Right cardiac atrium (tissue), 5 donors: Measurements from ENCODE around the gene PRDX3. TPM values are rescaled to one million over a fixed set of nuclear protein-coding genes. Genes with fewer than 3 reads are reported as not detected.
A peak's percentile ranks its signal among the peaks of the same experiment; 100 is the strongest.
"Not testable (repeated sequence)": the region's sequence is repeated elsewhere in the genome, so short reads cannot be mapped to it uniquely, and the experiment has no call there.

Experiments
- ATAC-seq, 2 donors: fragments of 200-7000 bp; cut with Tn5 transposase; one replicate each; pipeline versions ENCODE4 v1.8.0 to v1.9.1; 2020; ENCODE audit warnings: moderate library complexity in 2 of 2, mild to moderate bottlenecking in 1 of 2
- DNase-seq, 3 donors: peaks; one replicate each; pipeline ENCODE4 v3.0.0-alpha.2; 2020
- H3K27ac ChIP-seq: one replicate; pipeline ENCODE4 v1.5.1; 2013; ENCODE audit warnings: mild to moderate bottlenecking, low read length, control low read depth, moderate library complexity
- H3K27me3 ChIP-seq: one replicate; pipeline ENCODE4 v1.6.1; 2013; ENCODE audit not compliant: control insufficient read depth, insufficient read depth
- H3K4me1 ChIP-seq: one replicate; pipeline ENCODE4 v1.6.1; 2013; ENCODE audit warnings: low read length; ENCODE audit not compliant: control insufficient read depth, insufficient read depth
- H3K4me3 ChIP-seq: one replicate; pipeline ENCODE4 v1.5.1; 2013; ENCODE audit warnings: low read length, control low read depth
- H3K9me3 ChIP-seq: one replicate; pipeline ENCODE4 v1.6.1; 2013; ENCODE audit warnings: low read length; ENCODE audit not compliant: control insufficient read depth
- WGBS: extraction: QIAGEN DNeasy Blood & Tissue Kit; methylation state at CpG from one replicate; pipeline ENCODE4 v1.1.7; 2013; 5-methylcytosine and 5-hydroxymethylcytosine counted together
- intact Hi-C, 4 donors: fragments of 100-400 bp; cut with DNase I; formaldehyde crosslinking; loops; one replicate each; pipeline versions ENCODE4 v1.11.0 to v1.14.0; 2022 to 2023
- polyA plus RNA-seq: library from polyadenylated mRNA; stranded (reverse); fragments of 200-250 nt; gene quantifications from one replicate; pipeline ENCODE4 v1.2.3, GENCODE V29; 2013
- total RNA-seq, 4 donors: library from RNA; stranded (reverse); fragmentation: NEBNext Ultra II Directional; extraction: Animal tissue kit (Norgen Biotek cat#: 25700); gene quantifications; one replicate each; pipeline ENCODE4 v1.2.1, GENCODE V29; 2021
- donor health status: healthy with polysubstance abuse.
- donor health status: DM: no; HTN: yes; CAD: no.
- donor health status: DM: no; HTN: no; CAD: no.
- donor health status: DM: no; HTN: yes; CAD: no; lungs with severe emphysema.
- donor health status: DM: yes; HTN: yes; CAD: no.

The PRDX3 gene
- total and polyA plus RNA-seq, 5 donors: 163 to 233 (median 193) TPM

- Histone ChIP-seq H3K4me3 (no peak overlapping the region), H3K9me3 (no peaks in the 10 kb centered on the region), H3K27ac (no peak overlapping the region), H3K27me3 (no peaks in the 10 kb centered on the region), H3K4me1 (no peaks in the 10 kb centered on the region)
- intact Hi-C loops: no loop called here
- DNase-seq (peak in 1 of 3 donors; percentile 68), ATAC-seq (peak; percentile 51 to 65)
- WGBS: 85% methylated on average over 13 of the region's 13 CpGs
These were observed 39.0 kb downstream of the PRDX3 start for GRCh38 chr10:119139464-119140067.

GRCh38 chr10:119138346-119139306, 40.0 kb downstream of the PRDX3 start:
- Histone ChIP-seq H3K27ac (no peak overlapping the region), H3K4me3 (no peak overlapping the region), H3K27me3 (no peaks in the 10 kb centered on the region), H3K9me3 (no peaks in the 10 kb centered on the region), H3K4me1 (no peaks in the 10 kb centered on the region)
- no peak for DNase-seq
- 95% methylated on average over 16 of the region's 16 CpGs for WGBS
- intact Hi-C loops: no loop called here
- peak; percentile 7 to 14 for ATAC-seq

GRCh38 chr10:119137878-119138277, 40.7 kb downstream of the PRDX3 start:
- H3K4me1 ChIP-seq, H3K27ac ChIP-seq, ATAC-seq, H3K4me3 ChIP-seq, H3K9me3 ChIP-seq, H3K27me3 ChIP-seq, DNase-seq, intact Hi-C loops: not testable (repeated sequence)
- 85% methylated on average over 8 of the region's 8 CpGs for WGBS

- H3K27ac ChIP-seq: no peak overlapping the region
- no peak overlapping the region for H3K4me3 ChIP-seq
- H3K27me3 ChIP-seq: no peaks in the 10 kb centered on the region
- no peaks in the 10 kb centered on the region for H3K4me1 ChIP-seq
- no peaks in the 10 kb centered on the region for H3K9me3 ChIP-seq
- WGBS: 85% methylated on average over 7 of the region's 7 CpGs
- ATAC-seq: no peak
- DNase-seq: no peak
- intact Hi-C loops: no loop called here
These were observed 42.5 kb downstream of the PRDX3 start for GRCh38 chr10:119136084-119136483.

- WGBS: 67% methylated on average over 4 of the region's 4 CpGs
- Histone ChIP-seq H3K4me3 (no peak overlapping the region), H3K4me1 (no peaks in the 10 kb centered on the region), H3K27ac (no peak overlapping the region), H3K27me3 (no peaks in the 10 kb centered on the region), H3K9me3 (no peaks in the 10 kb centered on the region)
- intact Hi-C loops: no loop called here
- DNase-seq: no peak
- ATAC-seq: peak in 1 of 2 donors; percentile 44
These were observed 43.1 kb downstream of the PRDX3 start for GRCh38 chr10:119135513-119135881.

- no peak overlapping the region for H3K4me3 ChIP-seq
- no peaks in the 10 kb centered on the region for H3K27me3 ChIP-seq
- ATAC-seq: no peak
- intact Hi-C loops: no loop called here
- H3K4me1 ChIP-seq: no peaks in the 10 kb centered on the region
- no peaks in the 10 kb centered on the region for H3K9me3 ChIP-seq
- no peak for DNase-seq
- no peak overlapping the region for H3K27ac ChIP-seq
- 88% methylated on average over 8 of the region's 8 CpGs for WGBS
These were observed 44.7 kb downstream of the PRDX3 start for GRCh38 chr10:119133949-119134348.

GRCh38 chr10:119132521-119133345, 45.9 kb downstream of the PRDX3 start:
- 89% methylated on average over 14 of the region's 14 CpGs for WGBS
- H3K27ac ChIP-seq: no peak overlapping the region
- H3K4me3 ChIP-seq: no peak overlapping the region
- intact Hi-C loops: no loop called here
- H3K4me1 ChIP-seq: no peaks in the 10 kb centered on the region
- ATAC-seq (no peak), DNase-seq (no peak)
- H3K27me3 ChIP-seq: no peaks in the 10 kb centered on the region
- H3K9me3 ChIP-seq: no peaks in the 10 kb centered on the region

GRCh38 chr10:119131512-119132240, 46.9 kb downstream of the PRDX3 start:
- ATAC-seq: peak; percentile 64 to 72
- H3K9me3 ChIP-seq: no peaks in the 10 kb centered on the region
- no peaks in the 10 kb centered on the region for H3K27me3 ChIP-seq
- 48% methylated on average over 10 of the region's 10 CpGs for WGBS
- peak overlapping the region; percentile 86 for H3K4me3 ChIP-seq
- no peak for DNase-seq
- H3K4me1 ChIP-seq: no peaks in the 10 kb centered on the region
- peak overlapping the region; percentile 56 for H3K27ac ChIP-seq
- intact Hi-C loops: no loop called here

GRCh38 chr10:119129721-119130120, 48.9 kb downstream of the PRDX3 start:
- WGBS: 93% methylated on average over 4 of the region's 4 CpGs
- DNase-seq: no peak
- Histone ChIP-seq H3K9me3 (no peaks in the 10 kb centered on the region), H3K27me3 (no peaks in the 10 kb centered on the region), H3K4me3 (no peak overlapping the region), H3K27ac (no peak overlapping the region), H3K4me1 (no peaks in the 10 kb centered on the region)
- intact Hi-C loops: no loop called here
- no peak for ATAC-seq

GRCh38 chr10:119125942-119126341, 52.7 kb downstream of the PRDX3 start:
- 98% methylated on average over 2 of the region's 2 CpGs for WGBS
- ATAC-seq: no peak
- Histone ChIP-seq H3K9me3 (no peaks in the 10 kb centered on the region), H3K27me3 (no peaks in the 10 kb centered on the region), H3K27ac (no peak overlapping the region), H3K4me1 (no peaks in the 10 kb centered on the region), H3K4me3 (no peak overlapping the region)
- no peak for DNase-seq
- intact Hi-C loops: no loop called here
